ENCODE measurements around the gene RPS6KA2.
A peak's percentile ranks its signal among the peaks of the same experiment; 100 is the strongest.
"Not testable (repeated sequence)": the region's sequence is repeated elsewhere in the genome, so short reads cannot be mapped to it uniquely, and the experiment has no call there.

RPS6KA2 gene

GRCh38 chr6:166635013-166635970, 8.2 kb upstream of the RPS6KA2 start:
- H3K4me3 ChIP-seq (ENCODE audit: low read length) = no peak overlapping the region
- no peak for TF ChIP-seq ZNF274 (IDR thresholded peaks at IDR 0.05; ENCODE audit: low read depth, low read length)

- H3K4me3 ChIP-seq (ENCODE audit: low read length) = not testable (repeated sequence)
These were observed 7.5 kb upstream of the RPS6KA2 start for GRCh38 chr6:166634581-166634980.

DNA sequence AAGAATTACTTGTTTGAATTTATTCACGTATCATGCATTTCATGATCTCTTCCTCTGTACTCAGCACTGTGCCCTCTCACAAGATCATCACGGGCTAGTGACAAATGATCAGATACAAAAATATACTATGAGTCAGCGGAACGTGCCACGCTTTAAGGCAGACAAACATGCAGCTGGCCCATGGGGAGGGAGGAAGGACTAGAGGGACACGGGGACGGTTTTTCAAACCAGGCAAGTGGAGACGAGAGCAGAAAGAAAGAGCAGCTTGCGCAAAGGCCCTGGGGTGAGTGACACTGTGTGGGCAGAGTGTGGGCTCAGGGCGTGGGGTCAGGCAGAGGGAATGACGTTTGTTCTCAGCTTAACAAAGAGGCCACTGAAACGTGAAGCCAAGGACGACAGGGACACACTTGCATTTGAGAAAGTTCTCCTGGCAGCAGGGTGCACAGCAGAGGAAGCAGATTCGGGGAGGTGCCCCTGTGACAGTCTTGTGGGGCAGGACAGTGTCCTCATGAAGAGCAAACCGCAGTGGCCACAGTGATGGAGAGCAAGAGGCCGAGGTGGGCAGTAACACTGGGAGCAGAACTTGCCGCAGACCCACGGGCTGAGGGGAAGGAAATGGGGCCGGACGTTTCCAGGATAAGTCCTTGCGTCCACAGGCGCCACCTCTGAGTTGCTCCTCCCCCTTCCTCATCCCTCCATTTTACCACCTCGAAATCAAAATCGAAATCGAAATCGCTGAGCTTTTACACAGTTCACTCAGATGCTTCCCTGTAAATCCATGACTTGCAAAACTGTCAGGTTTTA, 6.9 kb upstream of the RPS6KA2 start:
- H3K4me3 ChIP-seq (ENCODE audit: low read length) = no peak overlapping the region
- no peak for TF ChIP-seq ZNF274 (IDR thresholded peaks at IDR 0.05; ENCODE audit: low read depth, low read length)

GRCh38 chr6:166632731-166633130, 5.7 kb upstream of the RPS6KA2 start:
- TF ChIP-seq ZNF274 (IDR thresholded peaks at IDR 0.05; ENCODE audit: low read depth, low read length) = no peak
- H3K4me3 ChIP-seq (ENCODE audit: low read length) = no peak overlapping the region

- TF ChIP-seq ZNF274 (IDR thresholded peaks at IDR 0.05; ENCODE audit: low read depth, low read length) = no peak
- no peak overlapping the region for H3K4me3 ChIP-seq (ENCODE audit: low read length)
These were observed 3.4 kb upstream of the RPS6KA2 start for GRCh38 chr6:166630462-166630861.

DNA sequence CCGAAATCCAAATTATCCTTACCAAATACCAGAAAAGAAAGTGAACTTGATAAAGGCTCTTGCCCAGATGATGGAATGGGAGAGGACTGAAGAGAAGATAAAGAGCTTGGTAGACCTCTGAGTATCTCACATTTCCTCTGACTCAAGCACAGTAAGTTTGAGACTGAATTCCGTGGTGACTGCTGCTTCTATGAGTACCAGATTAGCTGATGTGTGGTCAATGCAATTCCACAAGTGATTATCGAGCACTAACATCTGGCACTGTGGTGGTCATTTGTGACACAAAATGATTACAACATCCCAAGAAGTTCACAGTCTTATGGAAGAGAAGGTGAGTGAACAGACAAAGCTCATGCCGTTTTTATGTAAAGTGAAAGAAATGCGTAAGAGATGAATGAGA, 2.6 kb upstream of the RPS6KA2 start:
- no peak overlapping the region for H3K4me3 ChIP-seq (ENCODE audit: low read length)
- no peak for TF ChIP-seq ZNF274 (IDR thresholded peaks at IDR 0.05; ENCODE audit: low read depth, low read length)

DNA sequence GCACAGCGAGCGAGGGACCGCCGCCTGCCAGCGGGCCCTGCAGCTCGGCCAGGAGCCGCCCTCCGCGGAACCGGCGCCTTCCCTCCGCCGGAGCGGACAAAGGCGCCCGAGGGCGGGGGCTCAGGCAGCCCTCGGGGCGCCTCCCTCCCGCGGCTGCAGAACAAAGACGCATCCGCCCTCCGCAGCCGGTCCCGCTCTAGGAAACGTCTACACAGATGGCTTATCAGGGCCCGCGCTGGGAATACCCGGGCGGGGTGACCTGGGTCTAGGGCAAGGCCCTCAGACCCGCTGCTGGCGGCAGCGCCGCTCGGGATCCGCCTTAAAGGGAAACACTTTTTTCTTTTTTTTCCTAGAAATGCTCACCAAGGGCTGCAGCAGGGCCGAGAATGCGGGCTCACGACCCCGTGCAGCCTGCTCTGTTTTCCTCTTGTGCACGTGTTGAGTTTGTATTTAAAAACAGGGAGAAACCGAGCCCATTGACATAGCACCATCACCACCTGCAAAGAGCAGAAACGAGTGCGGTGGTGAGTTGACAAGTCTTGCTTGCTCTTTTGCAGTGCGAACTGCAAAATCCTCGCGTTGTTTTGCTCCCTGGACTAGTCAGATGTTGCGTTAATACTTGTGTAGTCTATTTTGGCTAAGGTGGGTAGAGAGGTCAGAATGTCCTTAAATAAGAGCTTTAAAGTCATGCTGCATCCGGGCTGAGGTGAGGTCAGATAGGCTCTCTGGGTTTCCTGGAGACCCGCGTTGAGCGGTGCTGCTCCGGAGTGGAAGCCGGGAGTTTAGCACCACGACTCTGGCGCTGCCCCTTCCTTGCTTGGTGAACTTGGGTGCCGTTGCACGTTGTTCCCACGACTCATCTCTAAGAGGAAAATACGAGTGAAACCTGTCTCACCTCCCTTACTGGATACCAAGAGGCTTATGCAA, 1.1 kb upstream of the RPS6KA2 start:
- H3K4me3 ChIP-seq (ENCODE audit: low read length) = peak overlapping the region; percentile 69; the same call in 1 of the 2 replicates
- no peak for TF ChIP-seq ZNF274 (IDR thresholded peaks at IDR 0.05; ENCODE audit: low read depth, low read length)

DNA sequence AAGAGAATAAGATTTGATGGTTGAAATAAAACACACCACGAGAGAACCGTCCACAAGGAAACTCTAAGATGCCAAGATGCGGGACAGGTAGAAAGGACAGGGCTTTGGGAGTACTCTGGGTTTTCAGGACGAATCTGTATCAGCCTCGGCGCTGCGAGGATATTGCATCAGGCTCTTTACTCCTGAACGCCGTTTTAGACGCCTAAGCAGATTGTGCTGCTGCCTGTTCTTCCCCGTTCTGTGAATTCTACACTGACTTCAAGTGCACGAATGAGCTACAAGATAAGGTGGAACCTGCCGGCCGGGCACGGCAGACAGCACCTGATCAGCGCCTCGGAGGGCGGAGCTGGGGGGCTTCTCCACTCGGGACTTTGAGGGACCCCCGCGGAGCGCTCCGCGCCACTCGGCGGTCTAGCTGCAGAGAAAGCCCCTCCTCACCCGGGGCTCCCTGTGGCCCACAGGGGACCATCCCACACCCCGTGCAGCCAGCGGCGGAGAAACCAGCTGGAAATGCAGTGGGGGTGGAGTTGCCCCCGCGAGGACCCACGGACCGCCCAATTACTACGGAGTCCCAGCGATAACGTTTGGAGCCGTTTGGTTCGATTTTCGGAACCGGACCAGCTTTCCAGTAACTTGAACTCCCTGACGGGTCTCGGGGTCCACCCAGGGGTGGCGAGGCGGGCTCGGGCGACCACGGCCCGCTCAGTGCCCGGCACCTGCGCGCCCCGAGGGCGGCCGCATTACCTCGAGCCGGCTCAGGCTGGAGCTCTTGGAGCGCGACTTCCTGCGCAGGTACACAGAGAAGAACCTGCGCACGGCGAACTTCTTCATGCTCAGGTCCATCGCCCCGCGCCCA, 646 bp downstream of the RPS6KA2 start:
- no peak for TF ChIP-seq ZNF274 (IDR thresholded peaks at IDR 0.05; ENCODE audit: low read depth, low read length)
- H3K4me3 ChIP-seq (ENCODE audit: low read length) = peak overlapping the region; percentile 79

DNA sequence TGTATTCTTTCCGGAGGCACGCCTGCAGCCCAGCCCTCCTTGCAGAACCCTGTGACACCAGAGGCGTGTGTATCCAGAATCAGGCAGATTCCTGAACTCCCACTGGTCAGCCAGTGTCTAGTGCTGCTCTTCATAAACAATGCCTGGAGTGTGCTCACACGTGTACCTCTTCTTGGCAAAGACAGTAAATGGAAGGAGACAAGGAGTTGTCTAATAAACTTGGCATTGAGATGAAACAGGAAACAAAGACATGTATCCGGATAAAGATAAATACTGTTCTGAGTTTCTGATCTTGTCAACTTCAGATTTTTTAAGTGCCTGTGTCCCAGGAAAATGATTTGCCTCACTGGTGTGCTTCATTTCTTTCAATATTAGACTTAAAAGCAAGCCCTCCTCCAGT, 1.7 kb downstream of the RPS6KA2 start:
- no peak overlapping the region for H3K4me3 ChIP-seq (ENCODE audit: low read length)

DNA sequence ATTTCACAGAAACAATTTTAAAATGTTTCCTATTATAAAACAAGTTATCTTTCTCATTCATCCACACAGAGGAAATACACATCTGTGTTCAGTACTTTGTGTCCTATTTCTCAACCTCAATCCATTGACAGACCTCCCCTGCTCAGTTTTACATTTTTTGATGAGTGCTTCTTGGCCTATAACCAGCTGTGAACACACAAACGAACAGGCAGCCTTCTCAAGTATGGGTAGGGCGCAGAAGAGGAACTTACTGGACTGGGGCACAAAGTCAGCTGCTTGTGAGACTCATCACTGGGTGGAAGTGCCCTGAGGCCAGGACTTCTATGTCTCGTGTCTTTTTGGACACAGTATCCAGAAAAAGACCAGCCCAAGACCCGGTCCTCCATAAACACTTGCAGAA, 2.8 kb downstream of the RPS6KA2 start:
- TF ChIP-seq ZNF274 (IDR thresholded peaks at IDR 0.05; ENCODE audit: low read depth, low read length) = no peak
- no peak overlapping the region for H3K4me3 ChIP-seq (ENCODE audit: low read length)

More for the DNA sequence above, 1.7 kb downstream of the RPS6KA2 start:
- no peak for TF ChIP-seq ZNF274 (IDR thresholded peaks at IDR 0.05; ENCODE audit: low read depth, low read length)

DNA sequence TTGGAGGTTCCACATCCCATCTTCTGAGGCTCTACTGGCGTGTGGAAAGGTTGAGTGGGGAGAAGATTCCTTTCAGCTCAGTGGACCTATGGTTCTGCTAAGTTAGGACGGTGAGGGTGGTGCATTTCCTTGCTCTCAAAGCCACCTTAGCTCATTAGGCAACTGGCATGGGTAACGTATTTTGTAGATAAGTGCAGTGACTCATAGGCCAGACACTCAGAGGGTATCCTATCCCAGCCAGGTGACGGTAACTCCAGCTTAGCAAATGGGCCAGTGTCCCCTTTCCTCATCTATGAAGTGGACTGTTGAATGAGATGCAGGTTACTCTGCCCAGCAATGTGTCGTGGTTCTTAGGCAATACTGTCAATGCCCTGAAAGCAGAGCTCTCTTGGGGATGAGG, 3.7 kb downstream of the RPS6KA2 start:
- no peak for TF ChIP-seq ZNF274 (IDR thresholded peaks at IDR 0.05; ENCODE audit: low read depth, low read length)
- H3K4me3 ChIP-seq (ENCODE audit: low read length) = no peak overlapping the region

DNA sequence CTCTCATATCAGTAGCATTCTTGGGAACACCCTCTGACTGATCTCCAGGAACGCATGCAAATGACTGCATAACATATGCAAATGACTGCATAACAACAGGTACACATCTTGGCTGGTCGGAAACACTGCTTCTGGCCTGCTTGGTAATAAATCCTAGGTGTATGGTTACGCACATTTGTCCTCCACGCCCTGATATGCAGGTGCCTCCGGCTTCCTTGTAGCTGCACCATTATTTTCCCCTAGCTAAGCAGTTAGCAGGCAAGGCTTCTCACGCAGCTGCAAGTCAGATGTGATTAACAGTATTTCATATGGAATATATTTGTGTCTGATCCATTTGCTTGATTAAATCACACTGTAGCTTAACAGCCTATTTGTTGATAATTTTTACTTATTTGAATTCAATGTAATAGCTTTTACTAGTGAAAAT, 5.9 kb downstream of the RPS6KA2 start:
- TF ChIP-seq ZNF274 (IDR thresholded peaks at IDR 0.05; ENCODE audit: low read depth, low read length) = no peak
- H3K4me3 ChIP-seq (ENCODE audit: low read length) = no peak overlapping the region
